Chondrocyte (in vitro differentiated cells): ENCODE results near the gene CMTM2. TPM values are rescaled to one million over a fixed set of nuclear protein-coding genes. Genes with fewer than 3 reads are reported as not detected.

Experiments used
- DNase-seq: peaks from one replicate; pipeline ENCODE4 v3.0.0; 2021; ENCODE audit warnings: mixed read lengths, low spot score
- H3K27ac Mint-ChIP-seq: one replicate; pipeline ENCODE4 v1.8.0; 2021; ENCODE audit warnings: mild to moderate bottlenecking, moderate library complexity, mixed read lengths; ENCODE audit not compliant: unreplicated experiment
- H3K27me3 Mint-ChIP-seq: 2 replicates; pipeline ENCODE4 v1.8.0; 2021; ENCODE audit warnings: low read depth, mixed read lengths
- H3K36me3 Mint-ChIP-seq: 2 replicates; pipeline ENCODE4 v1.8.0; 2021; ENCODE audit warnings: low read depth, mixed read lengths
- H3K4me1 Mint-ChIP-seq: 2 replicates; pipeline ENCODE4 v1.8.0; 2021; ENCODE audit warnings: low read depth, mild to moderate bottlenecking, mixed read lengths
- H3K4me3 Mint-ChIP-seq: one replicate; pipeline ENCODE4 v1.8.0; 2021; ENCODE audit warnings: mild to moderate bottlenecking, moderate library complexity, mixed read lengths; ENCODE audit not compliant: unreplicated experiment
- H3K9me3 Mint-ChIP-seq: 2 replicates; pipeline ENCODE4 v1.8.0; 2021; ENCODE audit warnings: low read depth, mixed read lengths
- CTCF ChIP-seq: fragments of 200-600 bp; sonication (generic); IDR thresholded peaks from 2 replicates; pipeline ENCODE4 v1.5.0; 2021; ENCODE audit warnings: antibody characterized with exemption, mild to moderate bottlenecking, moderate library complexity
- total RNA-seq: library from RNA; stranded (reverse); gene quantifications from 3 replicates; pipeline ENCODE4 v1.2.1, GENCODE V29; 2021

The CMTM2 gene
- total RNA-seq, 1 donor from 2014 or later = not detected

GRCh38 chr16:66554495-66554894, 24.8 kb upstream of the CMTM2 start:
- DNase-seq = no peak
- Mint-ChIP-seq H3K27me3 (no peaks in the 10 kb centered on the region), H3K4me3 (no peak overlapping the region), H3K36me3 (peaks cover 5% of the 10 kb centered on the region), H3K4me1 (peaks cover 53% of the 10 kb centered on the region), H3K27ac (no peak overlapping the region), H3K9me3 (no peaks in the 10 kb centered on the region)
- TF ChIP-seq CTCF = no peak

DNA sequence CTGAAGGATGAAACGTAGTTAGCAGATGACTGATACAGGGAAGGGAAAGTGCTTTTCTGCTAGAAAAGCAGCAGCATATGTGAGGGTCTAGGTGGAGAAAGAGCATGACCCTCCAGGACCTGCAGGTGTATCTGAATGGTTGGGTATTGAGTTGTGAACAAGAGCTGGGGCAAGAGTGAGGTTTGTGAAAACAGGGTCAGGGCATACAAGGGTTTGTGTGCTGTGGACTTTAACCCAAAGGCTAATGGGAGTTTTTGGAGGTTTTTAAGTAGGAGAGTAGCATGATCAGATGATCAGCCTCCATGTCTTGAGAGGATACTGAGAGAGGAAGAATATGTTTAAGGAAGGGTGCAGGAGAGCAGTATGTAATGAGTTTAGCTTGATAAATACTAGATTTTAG, 19.2 kb upstream of the CMTM2 start:
- Mint-ChIP-seq H3K4me3 (no peak overlapping the region), H3K36me3 (peaks cover 7% of the 10 kb centered on the region), H3K4me1 (peaks cover 13% of the 10 kb centered on the region), H3K9me3 (no peaks in the 10 kb centered on the region), H3K27me3 (no peaks in the 10 kb centered on the region), H3K27ac (no peak overlapping the region)
- no peak for TF ChIP-seq CTCF
- no peak for DNase-seq

GRCh38 chr16:66561381-66562080, 17.7 kb upstream of the CMTM2 start:
- no peak overlapping the region for H3K4me3 Mint-ChIP-seq
- no peak for DNase-seq
- no peaks in the 10 kb centered on the region for H3K9me3 Mint-ChIP-seq
- H3K4me1 Mint-ChIP-seq = peaks cover 4% of the 10 kb centered on the region
- H3K27ac Mint-ChIP-seq = peak overlapping the region; percentile 2
- no peaks in the 10 kb centered on the region for H3K27me3 Mint-ChIP-seq
- no peak for TF ChIP-seq CTCF
- H3K36me3 Mint-ChIP-seq = peaks cover 8% of the 10 kb centered on the region

DNA sequence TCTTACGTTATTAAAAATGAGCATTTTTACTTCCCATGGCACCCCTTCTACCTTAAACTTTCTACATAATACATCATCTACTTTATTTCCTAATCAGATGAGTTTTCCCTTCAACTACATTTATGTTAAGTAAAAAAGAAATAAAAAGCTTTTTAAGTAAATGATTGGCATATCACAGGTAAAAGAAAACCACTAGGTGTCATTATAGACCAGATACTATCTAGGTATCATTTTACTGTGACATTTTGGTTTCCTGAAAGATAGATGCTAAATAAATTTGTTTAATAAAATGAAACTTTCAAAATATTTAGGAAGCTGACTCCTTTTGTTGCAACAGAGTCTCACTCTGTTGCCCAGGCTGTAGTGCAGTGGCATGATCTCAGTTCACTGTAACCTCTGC, 16.9 kb upstream of the CMTM2 start:
- no peak overlapping the region for H3K27ac Mint-ChIP-seq
- peaks cover 4% of the 10 kb centered on the region for H3K4me1 Mint-ChIP-seq
- no peak for DNase-seq
- H3K27me3 Mint-ChIP-seq = no peaks in the 10 kb centered on the region
- no peaks in the 10 kb centered on the region for H3K9me3 Mint-ChIP-seq
- peaks cover 11% of the 10 kb centered on the region for H3K36me3 Mint-ChIP-seq
- no peak overlapping the region for H3K4me3 Mint-ChIP-seq
- TF ChIP-seq CTCF = peak; percentile 59

DNA sequence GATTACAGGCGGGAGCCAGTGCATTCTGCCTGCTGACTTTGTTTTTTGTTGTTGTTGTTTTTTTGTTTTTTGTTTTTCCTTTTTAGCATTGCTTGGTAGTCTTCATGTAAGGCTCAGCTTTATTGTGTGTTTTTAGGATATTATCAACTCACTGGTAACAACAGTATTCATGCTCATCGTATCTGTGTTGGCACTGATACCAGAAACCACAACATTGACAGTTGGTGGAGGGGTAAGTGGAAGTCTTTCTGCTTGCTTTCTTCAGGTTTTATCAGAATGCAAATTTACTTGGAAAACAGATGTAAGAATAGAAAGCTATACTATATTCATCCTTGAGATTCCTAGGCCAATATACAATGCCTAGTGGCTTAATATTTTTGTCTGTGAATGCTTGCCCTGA, 16.3 kb upstream of the CMTM2 start:
- Mint-ChIP-seq H3K9me3 (no peaks in the 10 kb centered on the region), H3K27me3 (no peaks in the 10 kb centered on the region), H3K4me3 (no peak overlapping the region), H3K36me3 (peaks cover 9% of the 10 kb centered on the region), H3K27ac (no peak overlapping the region), H3K4me1 (peaks cover 10% of the 10 kb centered on the region)
- no peak for DNase-seq
- TF ChIP-seq CTCF = no peak
